HepG2 (cell line): ENCODE results near the gene MEGF6. TPM values are rescaled to one million over a fixed set of nuclear protein-coding genes. Genes with fewer than 3 reads are reported as not detected.
A peak's percentile ranks its signal among the peaks of the same experiment; 100 is the strongest.

Source experiments
- AGO2 ChIP-seq: fragments of 200-400 bp; formaldehyde crosslinking; optimal IDR thresholded peaks from 2 replicates; pipeline ENCODE3; 2017; ENCODE audit warnings: mild to moderate bottlenecking, low read depth, low read length, moderate library complexity
- AKAP8 ChIP-seq: sonication (generic); formaldehyde crosslinking; IDR thresholded peaks from 2 replicates; pipeline ENCODE4 v1.5.1; 2020; ENCODE audit warnings: mild to moderate bottlenecking, missing genetic modification reagents
- CREB1 ChIP-seq, 2 experiments: fragments of 450-650 bp in 1 of 2; IDR thresholded peaks; 2 replicates each; pipeline ENCODE4 v1.6.1; 2016 to 2017; ENCODE audit warnings: control low read depth in 1 of 2, mild to moderate bottlenecking in 1 of 2, missing compliant biosample characterization in 1 of 2, missing genetic modification characterization in 1 of 2
- EEA1 ChIP-seq: sonication (generic); formaldehyde crosslinking; IDR thresholded peaks from 2 replicates; pipeline ENCODE4 v1.5.1; 2020; ENCODE audit warnings: mild to moderate bottlenecking, missing genetic modification reagents, borderline replicate concordance
- GPN1 ChIP-seq: sonication (generic); formaldehyde crosslinking; IDR thresholded peaks from 2 replicates; pipeline ENCODE4 v1.5.1; 2020; ENCODE audit warnings: missing genetic modification reagents, borderline replicate concordance
- NONO ChIP-seq, 2 experiments: fragments of 450-650 bp in 1 of 2; sonication (generic) in 1 of 2; formaldehyde crosslinking in 1 of 2; IDR thresholded peaks in 1 of 2; conservative IDR thresholded peaks in 1 of 2; 2 replicates each; pipeline versions ENCODE4 v1.6.1 to v1.8.0; 2017 to 2022; ENCODE audit warnings: mild to moderate bottlenecking in 1 of 2, missing genetic modification reagents in 1 of 2, moderate library complexity in 1 of 2
- ZNF350 ChIP-seq: sonication (generic); formaldehyde crosslinking; IDR thresholded peaks from 2 replicates; pipeline ENCODE4 v1.4.0; 2020; ENCODE audit warnings: mild to moderate bottlenecking, low read depth, missing genetic modification reagents, borderline replicate concordance
- ZNF451 ChIP-seq: sonication (generic); formaldehyde crosslinking; IDR thresholded peaks from 2 replicates; pipeline ENCODE4 v1.5.0; 2020; ENCODE audit warnings: mild to moderate bottlenecking, missing genetic modification reagents
- ZNF670 ChIP-seq: sonication (generic); formaldehyde crosslinking; IDR thresholded peaks from 2 replicates; pipeline ENCODE4 v1.8.0; 2022; ENCODE audit warnings: mild to moderate bottlenecking, missing genetic modification reagents, borderline replicate concordance
- ZNF674 ChIP-seq: sonication (generic); formaldehyde crosslinking; IDR thresholded peaks from 2 replicates; pipeline ENCODE4 v1.5.0; 2020; ENCODE audit warnings: low read depth, mild to moderate bottlenecking, missing genetic modification reagents
- ZNF891 ChIP-seq: sonication (generic); formaldehyde crosslinking; IDR thresholded peaks from 2 replicates; pipeline ENCODE4 v1.5.0; 2020; ENCODE audit warnings: mild to moderate bottlenecking, missing genetic modification reagents
- polyA plus RNA-seq, 8 experiments: library from polyadenylated mRNA; depleted of rRNA in 3 of 8; stranded (reverse) in 7 of 8; unstranded in 1 of 8; fragments of >200 nt; fragmentation: Illumina TruSeq in 4 of 8; extraction: Trizol in 4 of 8; gene quantifications; 2 replicates each; pipeline versions ENCODE4 v1.2.1 to v1.2.3, GENCODE V29; 2011 to 2016; ENCODE audit warnings: low read depth in 4 of 8, missing spikeins in 1 of 8, mixed read lengths in 1 of 8; ENCODE audit not compliant: insufficient read depth in 1 of 8
- total RNA-seq, 5 experiments: library from RNA; depleted of rRNA; stranded (reverse); fragments of >200 nt; fragmentation: Illumina TruSeq; extraction: Trizol; gene quantifications; 2 replicates each; pipeline ENCODE4 v1.2.3, GENCODE V29; 2016; ENCODE audit warnings: low read depth in 1 of 5
- TF ChIP-seq, protein P1 (sequence below): sonication (generic); formaldehyde crosslinking; IDR thresholded peaks from 2 replicates; pipeline ENCODE4 v1.4.0; 2020; ENCODE audit warnings: missing genetic modification reagents, borderline replicate concordance
- TF ChIP-seq, protein P2 (sequence below): sonication (generic); formaldehyde crosslinking; IDR thresholded peaks from 2 replicates; pipeline ENCODE4 v1.5.0; 2020; ENCODE audit warnings: missing genetic modification reagents
- TF ChIP-seq, protein P3 (sequence below): sonication (generic); formaldehyde crosslinking; conservative IDR thresholded peaks from 2 replicates; pipeline ENCODE4 v1.4.0; 2020; ENCODE audit warnings: missing genetic modification reagents
- TF ChIP-seq, protein P4 (sequence below): sonication (generic); formaldehyde crosslinking; IDR thresholded peaks from 2 replicates; pipeline ENCODE4 v1.5.0; 2020; ENCODE audit warnings: missing genetic modification reagents
- TF ChIP-seq, protein P5 (sequence below): fragments of 450-650 bp; IDR thresholded peaks from 2 replicates; pipeline ENCODE4 v1.6.1; 2017
- TF ChIP-seq, protein P6 (sequence below): sonication (generic); formaldehyde crosslinking; IDR thresholded peaks from 2 replicates; pipeline ENCODE4 v1.4.0; 2020; ENCODE audit warnings: missing genetic modification reagents

The MEGF6 gene
- total and polyA plus RNA-seq, 2 of the 13 experiments (the other 11 are each of a cell fraction or from before 2014, with no cell fraction given), result 1.9 TPM

DNA sequence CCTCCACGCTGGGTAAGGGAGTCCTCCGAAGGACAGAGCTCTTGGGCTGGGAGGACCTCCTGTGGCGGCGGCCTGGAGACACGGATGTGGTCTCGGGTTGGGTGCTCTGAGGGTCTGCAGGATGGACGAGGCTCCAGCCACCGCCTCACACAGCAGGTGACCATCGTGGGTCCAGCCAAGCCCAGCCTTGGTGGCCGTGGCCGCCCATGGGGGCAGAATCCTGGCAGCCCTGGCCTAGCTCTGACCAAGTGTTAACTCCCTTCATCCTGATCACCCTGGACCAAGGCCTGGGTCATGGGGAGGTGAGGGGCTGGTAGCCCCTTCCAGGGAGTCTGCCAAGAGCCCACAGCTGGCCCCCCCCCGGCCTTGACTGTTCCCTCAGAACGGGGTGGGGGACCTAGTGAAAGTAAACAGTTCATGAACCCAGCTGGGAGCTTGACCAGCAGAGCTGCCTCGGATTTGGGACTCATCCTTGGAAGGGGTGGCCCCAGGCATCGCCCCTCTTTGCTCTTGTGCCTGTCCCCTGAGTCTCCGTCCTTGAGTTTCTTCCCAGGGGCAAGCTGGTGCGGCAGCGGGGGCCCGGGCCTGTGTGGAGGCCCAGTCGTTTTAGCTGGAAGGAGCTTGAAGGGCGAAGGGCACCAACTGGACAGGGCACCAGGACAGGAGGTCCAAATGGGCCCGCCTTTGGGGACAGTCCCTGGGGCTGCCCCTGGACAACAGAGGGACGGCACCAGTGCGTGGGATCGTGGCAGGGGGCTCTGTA lies 139.0 kb downstream of the MEGF6 start (continued):
- TF ChIP-seq, protein P1, sequence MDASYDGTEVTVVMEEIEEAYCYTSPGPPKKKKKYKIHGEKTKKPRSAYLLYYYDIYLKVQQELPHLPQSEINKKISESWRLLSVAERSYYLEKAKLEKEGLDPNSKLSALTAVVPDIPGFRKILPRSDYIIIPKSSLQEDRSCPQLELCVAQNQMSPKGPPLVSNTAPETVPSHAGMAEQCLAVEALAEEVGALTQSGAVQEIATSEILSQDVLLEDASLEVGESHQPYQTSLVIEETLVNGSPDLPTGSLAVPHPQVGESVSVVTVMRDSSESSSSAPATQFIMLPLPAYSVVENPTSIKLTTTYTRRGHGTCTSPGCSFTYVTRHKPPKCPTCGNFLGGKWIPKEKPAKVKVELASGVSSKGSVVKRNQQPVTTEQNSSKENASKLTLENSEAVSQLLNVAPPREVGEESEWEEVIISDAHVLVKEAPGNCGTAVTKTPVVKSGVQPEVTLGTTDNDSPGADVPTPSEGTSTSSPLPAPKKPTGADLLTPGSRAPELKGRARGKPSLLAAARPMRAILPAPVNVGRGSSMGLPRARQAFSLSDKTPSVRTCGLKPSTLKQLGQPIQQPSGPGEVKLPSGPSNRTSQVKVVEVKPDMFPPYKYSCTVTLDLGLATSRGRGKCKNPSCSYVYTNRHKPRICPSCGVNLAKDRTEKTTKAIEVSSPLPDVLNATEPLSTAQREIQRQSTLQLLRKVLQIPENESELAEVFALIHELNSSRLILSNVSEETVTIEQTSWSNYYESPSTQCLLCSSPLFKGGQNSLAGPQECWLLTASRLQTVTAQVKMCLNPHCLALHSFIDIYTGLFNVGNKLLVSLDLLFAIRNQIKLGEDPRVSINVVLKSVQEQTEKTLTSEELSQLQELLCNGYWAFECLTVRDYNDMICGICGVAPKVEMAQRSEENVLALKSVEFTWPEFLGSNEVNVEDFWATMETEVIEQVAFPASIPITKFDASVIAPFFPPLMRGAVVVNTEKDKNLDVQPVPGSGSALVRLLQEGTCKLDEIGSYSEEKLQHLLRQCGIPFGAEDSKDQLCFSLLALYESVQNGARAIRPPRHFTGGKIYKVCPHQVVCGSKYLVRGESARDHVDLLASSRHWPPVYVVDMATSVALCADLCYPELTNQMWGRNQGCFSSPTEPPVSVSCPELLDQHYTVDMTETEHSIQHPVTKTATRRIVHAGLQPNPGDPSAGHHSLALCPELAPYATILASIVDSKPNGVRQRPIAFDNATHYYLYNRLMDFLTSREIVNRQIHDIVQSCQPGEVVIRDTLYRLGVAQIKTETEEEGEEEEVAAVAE (CRISPR knock-in tag), result no peak
- TF ChIP-seq, protein P2, sequence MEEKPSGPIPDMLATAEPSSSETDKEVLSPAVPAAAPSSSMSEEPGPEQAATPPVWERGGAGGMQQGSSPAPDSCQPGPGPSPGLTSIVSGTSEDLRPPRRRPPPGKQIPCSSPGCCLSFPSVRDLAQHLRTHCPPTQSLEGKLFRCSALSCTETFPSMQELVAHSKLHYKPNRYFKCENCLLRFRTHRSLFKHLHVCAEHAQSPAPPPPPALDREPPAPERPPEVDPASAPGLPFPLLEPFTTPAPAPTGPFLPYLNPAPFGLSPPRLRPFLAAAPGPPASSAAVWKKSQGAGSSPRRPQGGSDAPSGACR (CRISPR knock-in tag), result 0 out of 2 replicates have a peak, but pooled peaks have one; percentile 9
- TF ChIP-seq, protein P3, sequence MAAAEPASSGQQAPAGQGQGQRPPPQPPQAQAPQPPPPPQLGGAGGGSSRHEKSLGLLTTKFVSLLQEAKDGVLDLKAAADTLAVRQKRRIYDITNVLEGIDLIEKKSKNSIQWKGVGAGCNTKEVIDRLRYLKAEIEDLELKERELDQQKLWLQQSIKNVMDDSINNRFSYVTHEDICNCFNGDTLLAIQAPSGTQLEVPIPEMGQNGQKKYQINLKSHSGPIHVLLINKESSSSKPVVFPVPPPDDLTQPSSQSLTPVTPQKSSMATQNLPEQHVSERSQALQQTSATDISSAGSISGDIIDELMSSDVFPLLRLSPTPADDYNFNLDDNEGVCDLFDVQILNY (CRISPR knock-in tag), result no peak
- TF ChIP-seq ZNF451 (CRISPR knock-in tag) (0 out of 2 replicates have a peak, but pooled peaks have one; percentile 14), NONO (IDR thresholded peaks at IDR 0.05) (no peak), NONO (CRISPR knock-in tag; conservative IDR thresholded peaks at IDR 0.05) (no peak), EEA1 (CRISPR knock-in tag) (0 out of 2 replicates have a peak, but pooled peaks have one; percentile 40), ZNF674 (CRISPR knock-in tag) (no peak), AKAP8 (0 out of 2 replicates have a peak, but pooled peaks have one; percentile 8), AGO2 (peak; percentile 46), ZNF891 (no peak), ZNF670 (CRISPR knock-in tag) (no peak), CREB1 (IDR thresholded peaks at IDR 0.05) (no peak), CREB1 (CRISPR knock-in tag; IDR thresholded peaks at IDR 0.05) (no peak), GPN1 (CRISPR knock-in tag) (no peak), ZNF350 (CRISPR knock-in tag) (peak; percentile 44; the same call in 1 of the 2 replicates)
- TF ChIP-seq, protein P4, sequence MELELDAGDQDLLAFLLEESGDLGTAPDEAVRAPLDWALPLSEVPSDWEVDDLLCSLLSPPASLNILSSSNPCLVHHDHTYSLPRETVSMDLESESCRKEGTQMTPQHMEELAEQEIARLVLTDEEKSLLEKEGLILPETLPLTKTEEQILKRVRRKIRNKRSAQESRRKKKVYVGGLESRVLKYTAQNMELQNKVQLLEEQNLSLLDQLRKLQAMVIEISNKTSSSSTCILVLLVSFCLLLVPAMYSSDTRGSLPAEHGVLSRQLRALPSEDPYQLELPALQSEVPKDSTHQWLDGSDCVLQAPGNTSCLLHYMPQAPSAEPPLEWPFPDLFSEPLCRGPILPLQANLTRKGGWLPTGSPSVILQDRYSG, result no peak
- TF ChIP-seq, protein P5, sequence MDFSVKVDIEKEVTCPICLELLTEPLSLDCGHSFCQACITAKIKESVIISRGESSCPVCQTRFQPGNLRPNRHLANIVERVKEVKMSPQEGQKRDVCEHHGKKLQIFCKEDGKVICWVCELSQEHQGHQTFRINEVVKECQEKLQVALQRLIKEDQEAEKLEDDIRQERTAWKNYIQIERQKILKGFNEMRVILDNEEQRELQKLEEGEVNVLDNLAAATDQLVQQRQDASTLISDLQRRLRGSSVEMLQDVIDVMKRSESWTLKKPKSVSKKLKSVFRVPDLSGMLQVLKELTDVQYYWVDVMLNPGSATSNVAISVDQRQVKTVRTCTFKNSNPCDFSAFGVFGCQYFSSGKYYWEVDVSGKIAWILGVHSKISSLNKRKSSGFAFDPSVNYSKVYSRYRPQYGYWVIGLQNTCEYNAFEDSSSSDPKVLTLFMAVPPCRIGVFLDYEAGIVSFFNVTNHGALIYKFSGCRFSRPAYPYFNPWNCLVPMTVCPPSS, result no peak
- TF ChIP-seq, protein P6, sequence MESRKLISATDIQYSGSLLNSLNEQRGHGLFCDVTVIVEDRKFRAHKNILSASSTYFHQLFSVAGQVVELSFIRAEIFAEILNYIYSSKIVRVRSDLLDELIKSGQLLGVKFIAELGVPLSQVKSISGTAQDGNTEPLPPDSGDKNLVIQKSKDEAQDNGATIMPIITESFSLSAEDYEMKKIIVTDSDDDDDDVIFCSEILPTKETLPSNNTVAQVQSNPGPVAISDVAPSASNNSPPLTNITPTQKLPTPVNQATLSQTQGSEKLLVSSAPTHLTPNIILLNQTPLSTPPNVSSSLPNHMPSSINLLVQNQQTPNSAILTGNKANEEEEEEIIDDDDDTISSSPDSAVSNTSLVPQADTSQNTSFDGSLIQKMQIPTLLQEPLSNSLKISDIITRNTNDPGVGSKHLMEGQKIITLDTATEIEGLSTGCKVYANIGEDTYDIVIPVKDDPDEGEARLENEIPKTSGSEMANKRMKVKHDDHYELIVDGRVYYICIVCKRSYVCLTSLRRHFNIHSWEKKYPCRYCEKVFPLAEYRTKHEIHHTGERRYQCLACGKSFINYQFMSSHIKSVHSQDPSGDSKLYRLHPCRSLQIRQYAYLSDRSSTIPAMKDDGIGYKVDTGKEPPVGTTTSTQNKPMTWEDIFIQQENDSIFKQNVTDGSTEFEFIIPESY (CRISPR knock-in tag), result peak; percentile 98
